Endodermal cell (in vitro differentiated cells): ENCODE results near the gene DGKH. TPM values are rescaled to one million over a fixed set of nuclear protein-coding genes. Genes with fewer than 3 reads are reported as not detected.

Experiments used
- DNase-seq: peaks from one replicate; pipeline ENCODE4 v3.0.0-alpha.2; 2017
- H3K27ac ChIP-seq: 2 replicates; pipeline ENCODE4 v1.5.1; 2013; ENCODE audit warnings: mild to moderate bottlenecking, low read depth, low read length, moderate library complexity
- H3K27me3 ChIP-seq: 2 replicates; pipeline ENCODE4 v1.6.1; 2013; ENCODE audit warnings: mild to moderate bottlenecking, low read length, moderate library complexity; ENCODE audit not compliant: insufficient read depth, control insufficient read depth, poor library complexity, severe bottlenecking
- H3K36me3 ChIP-seq: 2 replicates; pipeline ENCODE4 v1.7.0; 2013; ENCODE audit warnings: mild to moderate bottlenecking, low read length, moderate library complexity; ENCODE audit not compliant: control insufficient read depth, insufficient read depth
- H3K4me1 ChIP-seq: one replicate; pipeline ENCODE4 v1.7.0; 2013; ENCODE audit warnings: low read length; ENCODE audit not compliant: control insufficient read depth, insufficient read depth
- H3K4me3 ChIP-seq: 2 replicates; pipeline ENCODE4 v1.5.1; 2013; ENCODE audit warnings: mild to moderate bottlenecking, low read length, moderate library complexity
- H3K9ac ChIP-seq: 2 replicates; pipeline ENCODE4 v1.6.1; 2013; ENCODE audit warnings: mild to moderate bottlenecking, low read length, moderate library complexity; ENCODE audit not compliant: poor library complexity, severe bottlenecking; ENCODE audit errors: extremely low read depth
- H3K9me3 ChIP-seq: 2 replicates; pipeline ENCODE4 v1.6.1; 2013; ENCODE audit warnings: mild to moderate bottlenecking, low read length, moderate library complexity; ENCODE audit not compliant: control insufficient read depth
- H3K27ac Mint-ChIP-seq: 2 replicates; pipeline ENCODE4 v1.8.0; 2020; ENCODE audit warnings: mixed read lengths
- H3K27me3 Mint-ChIP-seq: 2 replicates; pipeline ENCODE4 v1.8.0; 2021; ENCODE audit warnings: mild to moderate bottlenecking, mixed read lengths; ENCODE audit not compliant: insufficient read depth
- H3K36me3 Mint-ChIP-seq: 2 replicates; pipeline ENCODE4 v1.8.0; 2020; ENCODE audit warnings: low read depth, mixed read lengths
- H3K4me1 Mint-ChIP-seq: 2 replicates; pipeline ENCODE4 v1.8.0; 2020; ENCODE audit warnings: mixed read lengths
- H3K4me3 Mint-ChIP-seq: 2 replicates; pipeline ENCODE4 v1.8.0; 2020; ENCODE audit warnings: mild to moderate bottlenecking, moderate library complexity, mixed read lengths
- H3K9me3 Mint-ChIP-seq: 2 replicates; pipeline ENCODE4 v1.8.0; 2020; ENCODE audit warnings: mild to moderate bottlenecking, mixed read lengths
- WGBS, 2 experiments: methylation state at CpG; one replicate each; pipeline versions ENCODE4 v1.1.5 to v1.1.7; 2013; ENCODE audit warnings: missing lambda C conversion rate in 2 of 2, mixed read lengths in 1 of 2; ENCODE audit not compliant: insufficient coverage in 1 of 2, insufficient read length in 1 of 2; 5-methylcytosine and 5-hydroxymethylcytosine counted together
- total RNA-seq, 2 donors: library from RNA; stranded (reverse); fragmentation: NEBNext Ultra II Directional in 1 of 2; extraction: Animal tissue kit (Norgen Biotek cat#: 25700) in 1 of 2; gene quantifications; 2 replicates in 1 of 2; 3 replicates in 1 of 2; pipeline ENCODE4 v1.2.1, GENCODE V29; 2021
- TF ChIP-seq, protein P1 (sequence below): fragments of 200-600 bp; sonication (generic); conservative IDR thresholded peaks from 2 replicates; pipeline ENCODE4 v1.5.0; 2021; ENCODE audit warnings: antibody characterized with exemption, mild to moderate bottlenecking

DGKH gene
- total RNA-seq, 2 donors from 2014 or later = 7.1 to 11.5 TPM

DNA sequence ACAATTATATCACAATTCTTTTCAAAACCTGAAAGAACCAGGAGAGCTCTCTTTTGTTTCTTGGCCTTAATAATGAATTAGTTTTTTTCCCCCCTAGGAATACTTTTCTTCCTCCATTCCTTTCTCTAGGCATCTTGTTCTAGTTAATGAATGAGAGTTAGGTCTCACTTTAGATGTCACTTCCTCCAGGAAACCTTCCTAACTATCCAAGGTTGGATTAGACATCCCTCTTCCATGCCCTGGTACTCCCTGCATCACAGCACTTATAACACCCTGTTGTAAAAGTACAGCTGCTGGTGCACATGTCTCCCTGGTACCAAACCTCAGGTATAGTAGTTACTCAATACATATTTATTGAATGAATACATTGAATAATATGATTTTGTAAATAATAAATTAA is 21.2 kb upstream of the DGKH start:
- Histone ChIP-seq H3K4me3 (no peak overlapping the region), H3K27ac (no peak overlapping the region), H3K4me1 (no peaks in the 10 kb centered on the region), H3K36me3 (no peaks in the 10 kb centered on the region), H3K27me3 (no peaks in the 10 kb centered on the region), H3K9me3 (no peaks in the 10 kb centered on the region), H3K9ac (no peak overlapping the region)
- Mint-ChIP-seq H3K27ac (no peak overlapping the region), H3K4me3 (no peak overlapping the region), H3K9me3 (no peaks in the 10 kb centered on the region), H3K36me3 (no peaks in the 10 kb centered on the region), H3K27me3 (no peaks in the 10 kb centered on the region), H3K4me1 (no peaks in the 10 kb centered on the region)
- TF ChIP-seq, protein P1, sequence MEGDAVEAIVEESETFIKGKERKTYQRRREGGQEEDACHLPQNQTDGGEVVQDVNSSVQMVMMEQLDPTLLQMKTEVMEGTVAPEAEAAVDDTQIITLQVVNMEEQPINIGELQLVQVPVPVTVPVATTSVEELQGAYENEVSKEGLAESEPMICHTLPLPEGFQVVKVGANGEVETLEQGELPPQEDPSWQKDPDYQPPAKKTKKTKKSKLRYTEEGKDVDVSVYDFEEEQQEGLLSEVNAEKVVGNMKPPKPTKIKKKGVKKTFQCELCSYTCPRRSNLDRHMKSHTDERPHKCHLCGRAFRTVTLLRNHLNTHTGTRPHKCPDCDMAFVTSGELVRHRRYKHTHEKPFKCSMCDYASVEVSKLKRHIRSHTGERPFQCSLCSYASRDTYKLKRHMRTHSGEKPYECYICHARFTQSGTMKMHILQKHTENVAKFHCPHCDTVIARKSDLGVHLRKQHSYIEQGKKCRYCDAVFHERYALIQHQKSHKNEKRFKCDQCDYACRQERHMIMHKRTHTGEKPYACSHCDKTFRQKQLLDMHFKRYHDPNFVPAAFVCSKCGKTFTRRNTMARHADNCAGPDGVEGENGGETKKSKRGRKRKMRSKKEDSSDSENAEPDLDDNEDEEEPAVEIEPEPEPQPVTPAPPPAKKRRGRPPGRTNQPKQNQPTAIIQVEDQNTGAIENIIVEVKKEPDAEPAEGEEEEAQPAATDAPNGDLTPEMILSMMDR = no peak
- DNase-seq = no peak

DNA sequence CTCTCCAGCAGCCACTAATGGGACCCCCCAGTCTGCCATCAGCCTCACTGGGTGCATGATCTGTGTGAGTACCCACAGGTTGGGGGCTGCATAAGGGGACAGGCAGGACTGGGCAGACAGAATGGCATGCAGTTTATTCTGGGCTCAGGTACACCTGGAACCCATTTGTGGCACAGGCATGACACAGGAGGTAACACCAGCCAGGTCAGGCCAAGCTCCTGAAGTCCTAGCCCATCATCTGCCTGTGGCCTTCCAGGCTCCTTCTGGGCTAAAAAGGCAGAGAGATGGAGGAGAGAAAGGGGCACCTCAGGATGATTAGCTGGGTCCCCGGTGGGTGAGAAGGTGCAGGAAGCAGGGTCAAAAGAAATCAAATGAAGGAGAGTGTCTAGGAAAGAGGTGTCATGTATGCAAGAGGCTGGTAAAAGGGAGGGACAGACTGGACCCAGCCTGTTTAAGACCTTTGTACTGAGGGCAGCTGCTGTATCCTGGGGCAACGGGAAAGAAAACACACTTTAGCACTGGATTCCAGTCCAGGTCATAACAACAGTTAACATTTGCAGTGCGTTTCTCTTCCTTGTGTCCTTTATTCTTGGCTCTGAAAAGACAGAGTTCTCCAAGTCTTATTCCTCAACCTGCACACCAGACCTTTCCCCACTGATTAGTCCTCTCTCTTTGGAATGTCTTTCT is 20.2 kb upstream of the DGKH start:
- no peak overlapping the region for H3K9ac ChIP-seq
- no peaks in the 10 kb centered on the region for H3K36me3 Mint-ChIP-seq
- no peak overlapping the region for H3K27ac ChIP-seq
- TF ChIP-seq, protein P1 = no peak
- H3K27ac Mint-ChIP-seq = no peak overlapping the region
- H3K4me1 ChIP-seq = no peaks in the 10 kb centered on the region
- no peaks in the 10 kb centered on the region for H3K27me3 ChIP-seq
- 83 to 84% methylated on average over 3 of the region's 3 CpGs for WGBS, 2 experiments
- no peaks in the 10 kb centered on the region for H3K36me3 ChIP-seq
- H3K4me1 Mint-ChIP-seq = no peaks in the 10 kb centered on the region
- no peaks in the 10 kb centered on the region for H3K27me3 Mint-ChIP-seq
- no peak overlapping the region for H3K4me3 Mint-ChIP-seq
- H3K9me3 ChIP-seq = no peaks in the 10 kb centered on the region
- no peak for DNase-seq
- no peak overlapping the region for H3K4me3 ChIP-seq
- peaks cover under 1% of the 10 kb centered on the region for H3K9me3 Mint-ChIP-seq

DNA sequence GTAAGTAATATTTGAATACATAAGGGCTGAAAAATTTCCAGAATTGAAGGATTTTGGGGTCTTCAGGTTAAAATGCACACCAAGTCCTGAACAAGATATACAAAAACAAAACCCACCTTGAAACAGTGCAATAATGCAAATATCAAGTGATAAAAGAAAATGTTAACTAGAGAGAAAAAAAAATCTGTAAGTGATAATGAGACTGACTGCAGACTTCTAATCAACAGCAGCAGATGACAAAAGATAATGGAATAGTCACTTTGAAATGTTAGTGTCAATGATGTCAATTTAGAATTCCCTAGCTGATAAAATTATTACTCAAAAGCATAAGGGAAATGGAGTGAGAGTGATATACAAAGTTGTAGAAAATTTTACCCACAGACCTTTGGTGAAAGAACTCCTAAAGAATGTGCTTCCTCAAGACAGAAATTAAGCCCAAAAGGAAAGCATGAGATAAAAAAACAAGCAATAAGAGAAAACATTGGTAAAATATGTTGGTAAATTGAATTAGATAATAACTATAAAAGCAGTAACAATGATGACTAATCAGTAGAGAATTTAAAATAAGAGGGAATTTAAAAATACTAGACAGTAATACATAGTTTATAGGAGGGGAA is 12.4 kb upstream of the DGKH start:
- no peak overlapping the region for H3K4me3 Mint-ChIP-seq
- H3K9ac ChIP-seq = no peak overlapping the region
- H3K27me3 Mint-ChIP-seq = peaks cover 46% of the 10 kb centered on the region
- H3K4me3 ChIP-seq = no peak overlapping the region
- peaks cover 13% of the 10 kb centered on the region for H3K9me3 ChIP-seq
- no peaks in the 10 kb centered on the region for H3K36me3 ChIP-seq
- no peaks in the 10 kb centered on the region for H3K36me3 Mint-ChIP-seq
- H3K27ac Mint-ChIP-seq = no peak overlapping the region
- peaks cover 19% of the 10 kb centered on the region for H3K9me3 Mint-ChIP-seq
- TF ChIP-seq, protein P1 = no peak
- no peaks in the 10 kb centered on the region for H3K4me1 ChIP-seq
- DNase-seq = no peak
- peaks cover 27% of the 10 kb centered on the region for H3K27me3 ChIP-seq
- H3K27ac ChIP-seq = no peak overlapping the region
- peaks cover 2% of the 10 kb centered on the region for H3K4me1 Mint-ChIP-seq
